Measurements from ENCODE around the gene C5orf34. TPM values are rescaled to one million over a fixed set of nuclear protein-coding genes. Genes with fewer than 3 reads are reported as not detected.

The C5orf34 gene
- total RNA-seq, 1 experiment from 2014 or later, result 21.8 TPM

DNA sequence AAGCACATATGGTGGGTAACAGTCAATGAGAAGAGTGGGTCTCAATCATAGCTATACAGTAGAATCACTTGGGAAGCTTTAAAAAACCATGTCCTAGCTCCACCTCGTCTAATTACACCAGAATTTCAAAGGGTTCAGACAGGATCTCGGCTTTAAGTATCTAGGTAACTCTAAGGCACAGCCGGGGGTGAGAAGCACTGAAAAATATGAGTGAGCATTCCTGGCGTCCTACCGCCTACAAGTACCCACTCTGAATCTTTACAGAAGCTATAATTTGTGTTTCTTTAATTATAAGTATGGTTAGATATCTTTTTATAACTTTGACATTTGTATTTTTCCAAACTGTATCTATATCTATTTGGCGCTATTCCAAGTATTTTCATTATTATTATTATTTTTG lies 25.8 kb upstream of the C5orf34 start:
- Histone ChIP-seq H3K9me3 (ENCODE audit: low read length) (no peaks in the 10 kb centered on the region), H3K27ac (ENCODE audit: low read length) (no peak overlapping the region), H2AFZ (ENCODE audit: low read length) (no peak overlapping the region), H4K20me1 (ENCODE audit: insufficient read depth, low read depth, low read length) (no peaks in the 10 kb centered on the region), H3K9me2 (replicated peaks; ENCODE audit: insufficient read depth, low read length) (no peaks in the 10 kb centered on the region), H3K4me2 (ENCODE audit: low read depth, low read length, poor library complexity, severe bottlenecking) (no peak overlapping the region), H3K4me3 (ENCODE audit: low read length) (no peak overlapping the region), H3K36me3 (ENCODE audit: insufficient read depth, low read length) (peaks cover 77% of the 10 kb centered on the region; the same call in 1 of the 2 replicates), H3K79me2 (ENCODE audit: low read length) (peaks cover 74% of the 10 kb centered on the region), H3K4me1 (ENCODE audit: low read length) (peaks cover 13% of the 10 kb centered on the region), H3K9ac (ENCODE audit: low read length) (no peak overlapping the region), H3K27me3 (ENCODE audit: low read length) (no peaks in the 10 kb centered on the region)
- no peak for DNase-seq

DNA sequence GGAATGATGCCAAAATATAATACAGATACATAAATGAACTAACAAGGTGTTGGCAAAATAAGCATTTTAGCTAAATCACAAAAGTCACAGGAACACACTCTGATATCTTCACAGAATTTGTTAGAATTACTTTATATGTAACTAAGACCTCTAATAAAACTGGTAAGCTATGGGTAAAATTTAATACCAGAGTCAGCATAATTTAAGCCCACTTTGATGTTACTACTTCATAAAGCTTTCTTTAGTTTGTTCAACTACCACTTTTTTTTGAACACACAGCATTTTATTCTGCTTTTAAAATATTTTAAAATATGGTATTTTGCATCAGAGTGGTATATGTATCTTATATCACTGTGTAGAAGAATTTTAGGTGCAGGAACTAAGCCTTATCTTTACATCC lies 22.0 kb upstream of the C5orf34 start:
- Histone ChIP-seq H3K4me2 (ENCODE audit: low read depth, low read length, poor library complexity, severe bottlenecking) (no peak overlapping the region), H3K4me3 (ENCODE audit: low read length) (no peak overlapping the region), H3K9me2 (replicated peaks; ENCODE audit: insufficient read depth, low read length) (no peaks in the 10 kb centered on the region), H3K27me3 (ENCODE audit: low read length) (no peaks in the 10 kb centered on the region), H3K4me1 (ENCODE audit: low read length) (peaks cover 13% of the 10 kb centered on the region), H2AFZ (ENCODE audit: low read length) (no peak overlapping the region), H3K9ac (ENCODE audit: low read length) (no peak overlapping the region), H4K20me1 (ENCODE audit: insufficient read depth, low read depth, low read length) (no peaks in the 10 kb centered on the region), H3K79me2 (ENCODE audit: low read length) (peaks cover 45% of the 10 kb centered on the region), H3K27ac (ENCODE audit: low read length) (no peak overlapping the region), H3K36me3 (ENCODE audit: insufficient read depth, low read length) (peaks cover 79% of the 10 kb centered on the region; the same call in 1 of the 2 replicates), H3K9me3 (ENCODE audit: low read length) (no peaks in the 10 kb centered on the region)
- no peak for DNase-seq

DNA sequence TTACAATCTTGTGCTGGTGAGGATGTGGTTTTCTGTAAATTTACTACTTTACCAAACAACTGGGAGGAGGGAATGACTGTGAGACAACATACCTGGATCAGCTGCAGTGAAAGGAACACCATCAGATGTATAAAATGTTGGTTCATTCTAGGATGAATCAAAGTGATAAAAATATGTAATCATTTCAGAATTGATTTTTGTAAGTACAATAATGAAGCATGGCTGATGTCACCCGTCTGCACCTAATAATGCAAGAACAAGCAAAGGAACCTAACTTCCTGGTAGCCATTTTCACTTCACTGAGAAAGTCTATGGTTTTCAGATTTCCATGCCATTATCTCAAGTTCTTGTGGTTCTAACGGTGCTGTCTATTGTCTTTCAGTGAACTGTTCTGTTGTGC lies 18.7 kb upstream of the C5orf34 start:
- no peaks in the 10 kb centered on the region for H3K27me3 ChIP-seq (ENCODE audit: low read length)
- no peaks in the 10 kb centered on the region for H4K20me1 ChIP-seq (ENCODE audit: insufficient read depth, low read depth, low read length)
- DNase-seq, result no peak
- no peak overlapping the region for H2AFZ ChIP-seq (ENCODE audit: low read length)
- no peaks in the 10 kb centered on the region for H3K4me1 ChIP-seq (ENCODE audit: low read length)
- H3K9me3 ChIP-seq (ENCODE audit: low read length), result no peaks in the 10 kb centered on the region
- no peak overlapping the region for H3K4me2 ChIP-seq (ENCODE audit: low read depth, low read length, poor library complexity, severe bottlenecking)
- H3K4me3 ChIP-seq (ENCODE audit: low read length), result no peak overlapping the region
- H3K27ac ChIP-seq (ENCODE audit: low read length), result no peak overlapping the region
- H3K79me2 ChIP-seq (ENCODE audit: low read length), result peaks cover 21% of the 10 kb centered on the region
- no peaks in the 10 kb centered on the region for H3K9me2 ChIP-seq (replicated peaks; ENCODE audit: insufficient read depth, low read length)
- no peak overlapping the region for H3K9ac ChIP-seq (ENCODE audit: low read length)
- H3K36me3 ChIP-seq (ENCODE audit: insufficient read depth, low read length), result peaks cover 73% of the 10 kb centered on the region; the same call in 1 of the 2 replicates

DNA sequence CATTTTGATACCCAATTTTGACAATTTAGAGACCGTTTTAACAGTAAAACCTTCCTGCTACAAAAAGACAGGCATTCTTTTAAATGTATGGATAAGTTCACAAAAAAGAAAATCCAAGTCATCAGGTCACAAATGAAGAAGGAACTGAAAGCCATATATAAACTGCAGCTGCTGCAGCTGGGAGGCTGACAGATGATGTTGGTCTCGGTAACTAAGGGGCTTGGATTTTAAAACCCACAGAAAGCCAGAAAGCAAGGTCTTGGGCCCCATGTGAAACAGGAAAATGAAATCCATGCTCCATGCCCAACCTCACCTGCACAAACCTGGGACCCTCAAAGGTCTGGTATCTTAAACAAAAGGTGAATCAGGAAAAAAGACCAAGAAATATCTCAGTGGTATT lies 15.7 kb upstream of the C5orf34 start:
- Histone ChIP-seq H3K9me2 (replicated peaks; ENCODE audit: insufficient read depth, low read length) (no peaks in the 10 kb centered on the region), H3K4me3 (ENCODE audit: low read length) (no peak overlapping the region), H3K9ac (ENCODE audit: low read length) (no peak overlapping the region), H2AFZ (ENCODE audit: low read length) (no peak overlapping the region), H3K27me3 (ENCODE audit: low read length) (no peaks in the 10 kb centered on the region), H3K36me3 (ENCODE audit: insufficient read depth, low read length) (peaks cover 68% of the 10 kb centered on the region), H3K9me3 (ENCODE audit: low read length) (no peaks in the 10 kb centered on the region), H3K79me2 (ENCODE audit: low read length) (0 out of 2 replicates have a peak, but pooled peaks cover 4% of the 10 kb centered on the region), H3K27ac (ENCODE audit: low read length) (peak overlapping the region; percentile 13; the same call in 1 of the 2 replicates), H3K4me1 (ENCODE audit: low read length) (no peaks in the 10 kb centered on the region), H3K4me2 (ENCODE audit: low read depth, low read length, poor library complexity, severe bottlenecking) (no peak overlapping the region), H4K20me1 (ENCODE audit: insufficient read depth, low read depth, low read length) (no peaks in the 10 kb centered on the region)
- no peak for DNase-seq

DNA sequence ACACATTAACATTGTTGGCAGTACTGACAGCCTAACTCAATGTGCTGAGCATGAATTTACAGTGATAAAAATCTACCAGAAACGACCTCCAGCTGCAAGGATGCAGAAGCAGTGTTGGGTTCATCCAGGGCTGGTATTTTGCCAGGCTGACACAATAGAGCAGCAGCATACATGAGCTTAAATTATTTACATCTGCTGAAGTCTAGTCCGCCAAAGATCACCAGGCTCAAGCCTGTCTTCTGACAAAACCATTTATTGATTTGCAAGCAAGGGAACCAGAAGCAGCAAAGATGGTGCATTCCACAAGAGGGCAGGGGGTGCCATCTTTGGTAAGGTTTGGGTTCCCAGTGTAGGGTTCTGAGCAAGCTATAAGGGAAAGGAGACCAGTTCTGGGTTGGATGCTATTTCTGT lies 8.7 kb upstream of the C5orf34 start:
- H4K20me1 ChIP-seq (ENCODE audit: insufficient read depth, low read depth, low read length), result no peaks in the 10 kb centered on the region
- H2AFZ ChIP-seq (ENCODE audit: low read length), result no peak overlapping the region
- no peak overlapping the region for H3K9ac ChIP-seq (ENCODE audit: low read length)
- no peaks in the 10 kb centered on the region for H3K9me3 ChIP-seq (ENCODE audit: low read length)
- H3K4me1 ChIP-seq (ENCODE audit: low read length), result no peaks in the 10 kb centered on the region
- H3K4me2 ChIP-seq (ENCODE audit: low read depth, low read length, poor library complexity, severe bottlenecking), result no peak overlapping the region
- no peaks in the 10 kb centered on the region for H3K27me3 ChIP-seq (ENCODE audit: low read length)
- peaks cover 26% of the 10 kb centered on the region for H3K36me3 ChIP-seq (ENCODE audit: insufficient read depth, low read length)
- no peaks in the 10 kb centered on the region for H3K9me2 ChIP-seq (replicated peaks; ENCODE audit: insufficient read depth, low read length)
- H3K4me3 ChIP-seq (ENCODE audit: low read length), result no peak overlapping the region
- no peak overlapping the region for H3K27ac ChIP-seq (ENCODE audit: low read length)
- H3K79me2 ChIP-seq (ENCODE audit: low read length), result no peaks in the 10 kb centered on the region
- DNase-seq, result no peak

DNA sequence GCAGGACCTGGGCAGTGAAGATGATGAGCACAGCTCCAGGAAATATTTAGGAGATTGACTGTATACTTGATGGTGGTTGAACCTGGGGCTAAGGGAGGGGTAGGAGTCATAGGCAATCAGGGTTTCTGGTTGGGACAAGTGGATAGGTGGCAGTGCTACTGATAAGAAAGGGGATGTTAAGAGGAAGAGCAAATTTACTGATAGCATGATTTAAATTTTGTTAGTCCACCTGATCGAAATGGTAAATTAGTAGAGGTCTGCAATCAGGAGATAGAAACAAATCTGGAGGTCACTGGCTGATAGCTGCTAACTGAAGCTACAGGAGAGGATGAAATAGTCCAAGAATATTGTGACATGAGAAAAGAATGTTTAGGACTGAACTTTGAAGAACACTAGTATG lies 5.7 kb upstream of the C5orf34 start:
- peaks cover 6% of the 10 kb centered on the region for H3K36me3 ChIP-seq (ENCODE audit: insufficient read depth, low read length)
- no peaks in the 10 kb centered on the region for H3K9me2 ChIP-seq (replicated peaks; ENCODE audit: insufficient read depth, low read length)
- peaks cover 5% of the 10 kb centered on the region for H3K4me1 ChIP-seq (ENCODE audit: low read length)
- no peaks in the 10 kb centered on the region for H3K9me3 ChIP-seq (ENCODE audit: low read length)
- no peaks in the 10 kb centered on the region for H3K79me2 ChIP-seq (ENCODE audit: low read length)
- no peak overlapping the region for H2AFZ ChIP-seq (ENCODE audit: low read length)
- no peak for DNase-seq
- no peak overlapping the region for H3K4me2 ChIP-seq (ENCODE audit: low read depth, low read length, poor library complexity, severe bottlenecking)
- no peaks in the 10 kb centered on the region for H4K20me1 ChIP-seq (ENCODE audit: insufficient read depth, low read depth, low read length)
- H3K27ac ChIP-seq (ENCODE audit: low read length), result no peak overlapping the region
- H3K9ac ChIP-seq (ENCODE audit: low read length), result no peak overlapping the region
- H3K4me3 ChIP-seq (ENCODE audit: low read length), result no peak overlapping the region
- H3K27me3 ChIP-seq (ENCODE audit: low read length), result no peaks in the 10 kb centered on the region

DNA sequence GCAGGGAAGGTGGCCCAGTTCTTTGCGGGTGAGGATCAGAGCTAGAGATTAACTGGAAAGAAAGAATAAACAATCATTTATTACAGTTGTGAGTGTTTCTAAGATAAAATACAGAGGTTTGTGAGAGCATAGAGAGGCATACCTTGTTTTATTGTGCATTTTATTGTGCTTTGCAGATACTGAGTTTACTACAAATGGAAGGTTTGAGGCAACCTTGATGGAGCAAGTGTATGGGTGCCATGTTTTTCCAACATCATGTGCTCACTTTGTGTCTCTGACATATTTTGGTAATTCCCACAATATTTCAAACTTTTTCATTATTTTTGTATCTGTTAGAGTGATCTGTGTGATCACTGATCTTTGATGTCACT lies 715 bp upstream of the C5orf34 start:
- Histone ChIP-seq H3K4me2 (ENCODE audit: low read depth, low read length, poor library complexity, severe bottlenecking) (peak overlapping the region; percentile 99), H3K4me3 (ENCODE audit: low read length) (peak overlapping the region; percentile 84), H3K27me3 (ENCODE audit: low read length) (no peaks in the 10 kb centered on the region), H2AFZ (ENCODE audit: low read length) (0 out of 2 replicates have a peak overlapping the region, but pooled peaks have one; percentile 11), H3K79me2 (ENCODE audit: low read length) (peaks cover 28% of the 10 kb centered on the region), H3K4me1 (ENCODE audit: low read length) (peaks cover 20% of the 10 kb centered on the region), H3K27ac (ENCODE audit: low read length) (peak overlapping the region; percentile 84; the same call in 1 of the 2 replicates), H3K9me2 (replicated peaks; ENCODE audit: insufficient read depth, low read length) (no peaks in the 10 kb centered on the region), H3K9me3 (ENCODE audit: low read length) (no peaks in the 10 kb centered on the region), H3K9ac (ENCODE audit: low read length) (peak overlapping the region; percentile 85), H3K36me3 (ENCODE audit: insufficient read depth, low read length) (0 out of 2 replicates have a peak, but pooled peaks cover 3% of the 10 kb centered on the region), H4K20me1 (ENCODE audit: insufficient read depth, low read depth, low read length) (no peaks in the 10 kb centered on the region)
- DNase-seq, result no peak

DNA sequence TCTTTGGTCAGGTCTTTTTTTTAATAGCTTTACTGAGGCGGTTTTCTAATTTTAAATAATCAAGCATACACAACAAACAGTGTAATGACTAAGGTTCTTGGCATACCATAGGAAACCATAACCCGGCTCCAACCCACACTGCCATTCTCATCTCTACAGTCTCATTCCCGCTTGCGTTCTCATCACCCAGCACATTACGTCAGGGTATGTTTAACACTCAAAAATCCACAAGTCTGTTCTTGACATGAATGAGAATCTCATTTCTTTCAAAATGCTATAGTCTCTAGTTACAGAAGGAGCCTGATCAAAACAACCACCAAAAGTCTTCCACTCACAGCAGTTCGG lies 505 bp downstream of the C5orf34 start:
- Histone ChIP-seq H3K9me3 (ENCODE audit: low read length) (no peaks in the 10 kb centered on the region), H4K20me1 (ENCODE audit: insufficient read depth, low read depth, low read length) (no peaks in the 10 kb centered on the region), H2AFZ (ENCODE audit: low read length) (peak overlapping the region; percentile 74; the same call in 1 of the 2 replicates), H3K79me2 (ENCODE audit: low read length) (peaks cover 28% of the 10 kb centered on the region), H3K36me3 (ENCODE audit: insufficient read depth, low read length) (0 out of 2 replicates have a peak, but pooled peaks cover 3% of the 10 kb centered on the region), H3K27ac (ENCODE audit: low read length) (peak overlapping the region; percentile 84), H3K4me1 (ENCODE audit: low read length) (peaks cover 20% of the 10 kb centered on the region), H3K4me2 (ENCODE audit: low read depth, low read length, poor library complexity, severe bottlenecking) (peak overlapping the region; percentile 99), H3K9me2 (replicated peaks; ENCODE audit: insufficient read depth, low read length) (no peaks in the 10 kb centered on the region), H3K4me3 (ENCODE audit: low read length) (peak overlapping the region; percentile 84), H3K27me3 (ENCODE audit: low read length) (no peaks in the 10 kb centered on the region), H3K9ac (ENCODE audit: low read length) (peak overlapping the region; percentile 85)
- no peak for DNase-seq

Data from Karpas-422 (cell line).